EH (cell line): ENCODE data around the gene MYADML2.

Experiments used
- DNase-seq: peaks from one replicate; pipeline ENCODE4 v3.0.0-alpha.2; 2015; ENCODE audit warnings: low read depth

The MYADML2 gene

DNA sequence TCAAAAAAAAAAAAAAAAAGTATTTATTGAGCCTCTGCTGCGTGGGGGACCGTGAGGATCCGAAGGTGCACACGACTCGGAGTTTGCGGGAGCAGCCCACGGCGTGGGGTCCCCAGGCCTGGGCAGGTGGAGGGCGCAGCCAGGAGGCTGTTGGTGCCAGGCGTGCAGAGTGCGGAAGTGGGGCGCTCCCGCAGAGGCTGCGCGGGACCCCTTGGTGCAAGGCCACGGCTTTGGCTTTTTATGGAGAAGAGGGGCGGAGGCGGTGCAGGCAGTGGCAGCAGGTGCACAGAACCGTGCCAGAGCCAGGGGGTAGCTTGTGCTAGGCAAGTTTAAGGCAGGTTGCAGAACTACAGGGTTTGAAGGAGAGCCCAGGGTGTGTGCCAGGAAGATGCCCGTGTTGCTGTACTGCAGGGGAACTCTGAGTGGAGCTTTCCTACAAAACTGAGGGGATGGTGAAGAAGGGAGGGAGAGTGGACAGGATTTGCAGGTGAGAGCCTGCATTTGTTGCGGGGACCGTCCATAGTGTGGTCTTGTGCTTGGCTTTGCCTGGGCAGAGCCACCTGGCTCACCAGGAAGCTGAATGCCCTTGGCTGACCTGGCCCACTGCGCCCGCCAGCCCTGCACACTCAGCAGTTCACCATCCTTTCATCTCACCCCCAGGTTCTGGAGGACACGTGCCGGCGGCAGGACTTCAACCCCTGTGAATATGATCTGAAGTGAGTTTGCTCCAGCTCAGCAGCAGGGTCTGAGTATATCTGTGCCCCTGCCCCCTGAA lies 31.7 kb upstream of the MYADML2 start:
- DNase-seq: no peak

DNA sequence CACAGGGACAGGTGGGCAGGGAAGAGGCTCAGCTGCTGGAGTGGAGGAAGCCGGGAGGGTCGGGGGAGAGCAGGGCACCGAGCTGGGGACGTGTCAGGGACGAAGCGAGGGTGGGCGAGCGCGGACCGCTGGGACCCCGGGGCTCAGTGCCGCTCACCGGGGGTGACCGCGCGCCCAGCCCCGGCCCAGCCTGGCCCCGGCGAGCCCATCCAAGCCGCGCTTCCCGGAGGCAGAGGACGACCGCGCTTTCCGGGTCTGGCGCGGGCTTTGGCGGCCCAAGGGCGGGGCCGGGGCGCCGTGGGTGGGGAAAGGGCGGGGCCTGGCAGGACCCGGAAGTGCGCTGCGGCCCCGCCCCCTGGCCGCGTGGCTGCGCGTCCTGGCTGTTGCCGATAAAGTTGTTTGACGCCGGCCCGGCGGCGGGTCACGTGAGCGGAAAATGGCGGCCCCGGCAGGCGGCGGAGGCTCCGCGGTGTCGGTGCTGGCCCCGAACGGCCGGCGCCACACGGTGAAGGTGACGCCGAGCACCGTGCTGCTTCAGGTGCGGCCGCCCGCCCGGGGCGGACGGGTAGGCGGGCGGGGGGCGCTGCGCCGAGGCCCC lies 30.3 kb upstream of the MYADML2 start, which contains the start of gene ASPSCR1:
ASPSCR1 (plus strand) TSS at position 419 of the 598 bp plus-strand sequence; CDS start at position 437, 18 bp downstream.
- peak; percentile 90 for DNase-seq

DNA sequence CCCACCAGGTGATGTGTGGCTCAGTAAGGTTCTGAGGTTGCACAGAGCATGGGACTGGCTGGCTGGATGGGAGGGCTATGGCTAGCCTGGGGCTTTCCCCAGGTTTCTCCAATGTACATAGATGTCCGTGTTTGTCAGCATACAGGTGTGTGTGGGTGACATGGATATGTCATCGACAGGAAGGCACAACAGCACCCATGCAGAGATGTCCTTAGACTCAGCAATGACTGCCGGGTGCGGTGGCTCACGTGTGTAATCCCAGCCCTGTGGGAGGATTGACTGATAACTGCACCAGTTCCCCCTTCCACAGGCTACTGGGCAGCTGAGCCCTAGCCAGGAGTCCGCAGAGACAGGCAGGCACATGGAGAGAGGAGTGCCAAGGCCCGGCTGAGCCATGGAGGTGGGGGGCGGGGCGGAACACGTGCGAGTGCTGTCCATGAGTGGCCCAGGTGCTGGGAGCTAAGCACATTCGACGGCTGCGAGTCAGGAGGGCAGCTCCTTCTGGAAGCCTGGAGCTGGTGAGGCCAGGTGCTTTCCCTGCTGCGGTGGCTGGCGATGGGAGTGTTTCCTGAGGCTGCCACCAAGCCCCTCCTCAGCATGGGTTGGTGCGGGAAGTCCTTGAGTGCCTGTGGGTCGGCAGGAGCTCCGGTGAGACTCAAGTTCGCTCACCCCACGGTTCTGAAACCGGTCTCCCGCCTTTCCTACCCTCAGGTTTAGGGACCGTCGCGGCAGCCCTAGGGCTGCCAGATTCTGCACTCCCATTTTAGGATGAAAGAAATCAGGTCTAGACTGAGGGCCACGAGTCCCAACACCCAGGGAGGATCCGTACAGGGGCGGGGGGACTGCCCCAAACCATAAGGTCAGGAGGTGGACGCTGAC lies 29.5 kb upstream of the MYADML2 start:
- no peak for DNase-seq

DNA sequence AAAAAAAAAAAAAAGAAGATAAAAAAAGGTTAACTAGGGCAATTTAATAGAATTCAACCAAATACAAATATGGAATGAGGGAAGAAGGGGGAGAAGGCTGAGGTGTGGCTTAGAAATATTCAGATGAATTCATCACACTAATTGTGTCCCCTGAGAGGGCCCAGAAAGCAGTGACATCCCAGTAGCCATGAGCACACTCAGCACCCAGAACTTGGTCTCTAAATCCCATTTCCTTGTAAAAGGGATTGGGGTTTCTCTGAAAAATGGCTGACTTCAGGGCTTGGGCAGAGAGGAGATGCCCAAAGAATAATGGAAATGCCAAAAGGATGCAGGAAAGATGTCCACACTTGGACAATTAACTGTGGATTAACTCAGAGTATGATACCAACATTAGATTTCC lies 26.4 kb upstream of the MYADML2 start:
- DNase-seq: no peak

DNA sequence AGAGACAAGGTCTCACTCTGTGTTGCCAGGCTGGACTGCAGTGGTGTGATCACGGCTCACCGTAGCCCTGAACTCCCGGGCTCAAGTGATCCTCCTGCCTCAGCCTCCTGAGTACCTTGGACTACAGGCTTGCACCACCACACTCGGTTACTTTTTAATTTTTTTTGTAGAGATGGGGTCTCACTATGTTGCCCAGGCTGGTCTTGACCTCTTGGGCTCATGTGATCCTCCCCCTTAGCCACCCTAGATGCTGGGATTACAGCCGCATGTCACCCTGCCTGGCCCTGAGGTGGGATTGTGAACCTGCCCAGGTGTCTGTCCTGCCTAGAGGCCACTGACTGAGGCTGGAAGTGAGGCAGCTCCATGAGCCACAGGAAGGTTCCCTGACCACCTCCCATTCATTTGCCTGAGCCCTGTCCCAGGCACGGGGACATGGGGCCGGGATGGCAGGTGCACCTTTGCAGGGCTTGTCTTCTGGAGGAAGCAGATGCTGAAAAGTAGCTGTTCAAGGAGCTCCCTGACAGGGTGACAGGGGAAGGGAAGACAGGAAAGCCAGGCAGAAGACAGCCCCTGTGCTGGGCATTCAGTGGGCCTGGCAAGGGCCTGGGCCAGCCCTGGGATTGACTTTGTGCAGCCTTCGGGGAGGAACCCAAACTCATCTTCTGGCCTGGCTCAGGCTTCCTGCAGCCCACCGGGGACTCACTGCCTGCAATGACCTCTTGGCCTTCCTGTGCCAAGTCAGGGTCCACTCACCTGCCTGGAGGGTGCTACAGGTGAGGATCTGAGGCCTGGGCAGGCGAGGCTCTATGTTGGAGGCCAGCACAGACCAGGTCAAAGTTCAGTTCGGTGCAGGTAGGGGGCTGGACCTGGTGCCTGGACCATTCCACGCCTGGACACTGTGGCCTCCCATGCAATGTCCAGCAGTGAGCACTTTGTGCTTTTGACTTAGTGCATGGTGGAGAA lies 22.1 kb upstream of the MYADML2 start:
- no peak for DNase-seq

DNA sequence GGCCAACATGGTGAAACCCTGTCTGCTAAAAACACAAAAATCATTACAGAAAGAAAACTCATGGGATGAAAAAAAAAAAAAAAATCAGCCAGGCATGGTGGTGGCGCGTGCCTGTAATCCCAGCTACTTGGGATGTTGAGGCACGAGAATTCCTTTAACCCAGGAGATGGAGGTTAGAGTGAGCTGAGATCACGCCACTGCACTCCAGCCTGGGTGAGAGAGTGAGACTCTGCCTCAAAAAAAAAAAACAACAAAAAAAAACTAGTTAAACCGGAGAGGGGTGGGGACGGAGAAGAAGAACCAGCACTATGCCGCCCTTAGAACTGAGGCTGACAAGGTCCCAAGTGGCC lies 21.3 kb upstream of the MYADML2 start:
- DNase-seq: no peak

DNA sequence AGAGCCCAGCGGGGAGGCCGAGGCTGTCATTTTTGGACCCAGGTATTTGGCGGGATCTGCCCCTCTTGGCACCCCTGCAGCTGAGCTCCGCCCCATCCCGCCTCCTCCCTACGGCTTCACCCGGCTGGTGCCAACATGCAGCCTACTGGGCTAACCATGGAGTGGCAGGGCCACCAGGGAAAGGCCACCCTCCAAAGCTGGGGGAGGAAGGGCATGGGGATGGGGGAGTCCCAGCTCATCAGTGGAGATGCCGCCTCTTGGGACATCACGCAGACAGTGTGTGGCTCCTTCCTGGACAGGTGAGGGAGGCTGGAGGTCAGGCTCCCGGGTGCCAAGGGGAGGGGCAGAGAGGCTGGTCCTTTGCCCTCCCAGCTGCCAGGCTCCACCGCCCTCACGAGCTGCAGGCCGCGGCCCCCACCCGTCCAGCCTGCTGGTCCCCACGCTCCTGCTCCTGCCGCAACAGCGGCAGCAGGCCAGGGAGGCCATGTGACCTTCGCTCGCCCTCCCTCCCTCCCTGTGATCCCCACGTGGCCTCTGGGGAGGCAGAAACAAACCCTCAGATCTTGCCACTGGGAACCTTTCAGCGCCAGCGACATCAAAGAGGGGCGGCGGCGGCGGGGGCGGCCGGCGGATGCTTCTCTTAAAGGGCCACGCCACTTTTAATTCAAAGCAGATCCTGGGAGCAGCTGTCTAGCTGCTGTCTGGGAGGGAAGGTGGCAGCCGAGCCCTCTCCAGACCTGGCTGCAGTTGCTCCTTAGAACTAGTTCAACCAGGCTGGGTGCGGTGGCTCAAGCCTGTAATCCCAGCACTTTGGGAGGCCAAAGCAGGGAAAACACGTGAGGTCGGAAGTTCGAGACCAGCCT lies 20.7 kb upstream of the MYADML2 start:
- peak; percentile 65 for DNase-seq

DNA sequence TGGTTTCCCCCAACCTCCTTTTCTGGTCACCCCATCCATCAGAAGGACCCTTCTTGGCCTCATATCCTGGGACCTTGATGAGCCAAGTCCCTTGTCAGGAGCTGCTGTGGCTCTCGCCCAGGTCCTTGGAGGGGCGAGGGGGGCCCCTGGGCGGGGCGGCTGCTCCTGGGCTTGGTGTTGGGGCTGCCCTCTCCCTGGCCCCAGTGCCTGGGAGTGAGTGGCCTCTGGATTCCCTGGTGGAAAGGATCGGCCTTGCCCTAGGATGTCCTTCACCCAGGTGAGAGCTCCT lies 20.2 kb upstream of the MYADML2 start:
- no peak for DNase-seq

DNA sequence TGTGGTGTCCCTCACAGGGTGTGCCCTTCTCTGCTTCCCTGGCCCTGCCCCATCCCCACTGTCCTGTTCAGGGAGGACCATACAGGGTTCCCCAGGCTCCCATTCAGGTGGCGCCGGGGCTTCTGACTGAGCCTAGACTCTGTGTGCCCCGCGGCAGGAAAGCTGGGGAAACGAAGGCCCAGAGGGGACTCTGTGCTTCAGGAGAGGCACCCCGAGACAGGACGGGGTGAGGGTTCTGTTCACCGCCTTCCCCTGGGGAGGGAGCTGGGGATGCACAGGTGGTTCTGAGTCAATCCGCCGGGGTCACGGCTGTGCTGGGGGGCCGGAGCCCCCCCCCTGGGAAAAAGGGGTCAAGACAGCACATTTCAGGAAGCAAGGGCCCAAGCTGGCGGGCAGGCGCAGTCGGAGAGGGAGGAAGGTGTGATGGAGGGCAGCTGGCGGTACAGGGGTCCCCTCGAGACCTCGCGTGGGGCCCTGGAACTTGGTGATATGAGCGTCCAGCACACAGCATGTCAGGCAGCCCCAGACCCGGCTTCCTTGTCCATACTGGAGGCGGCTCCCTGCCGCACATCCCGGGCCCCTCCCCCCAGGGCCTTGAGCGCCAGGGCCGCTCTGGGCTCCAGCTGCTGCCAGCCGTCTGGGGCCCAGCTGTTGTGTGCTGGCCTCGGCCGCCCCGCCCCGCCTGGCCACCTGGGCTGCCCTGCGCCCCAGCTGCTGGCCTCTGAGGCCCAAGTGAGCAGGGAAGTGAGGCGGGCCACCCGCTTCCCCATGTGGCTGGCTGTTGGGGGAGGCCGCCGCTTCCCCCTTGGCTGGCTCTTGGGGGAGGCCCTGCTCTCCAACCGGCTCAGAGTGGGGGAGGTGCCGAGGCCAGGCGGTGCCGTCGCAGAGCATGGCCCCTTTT lies 19.6 kb upstream of the MYADML2 start:
- no peak for DNase-seq

DNA sequence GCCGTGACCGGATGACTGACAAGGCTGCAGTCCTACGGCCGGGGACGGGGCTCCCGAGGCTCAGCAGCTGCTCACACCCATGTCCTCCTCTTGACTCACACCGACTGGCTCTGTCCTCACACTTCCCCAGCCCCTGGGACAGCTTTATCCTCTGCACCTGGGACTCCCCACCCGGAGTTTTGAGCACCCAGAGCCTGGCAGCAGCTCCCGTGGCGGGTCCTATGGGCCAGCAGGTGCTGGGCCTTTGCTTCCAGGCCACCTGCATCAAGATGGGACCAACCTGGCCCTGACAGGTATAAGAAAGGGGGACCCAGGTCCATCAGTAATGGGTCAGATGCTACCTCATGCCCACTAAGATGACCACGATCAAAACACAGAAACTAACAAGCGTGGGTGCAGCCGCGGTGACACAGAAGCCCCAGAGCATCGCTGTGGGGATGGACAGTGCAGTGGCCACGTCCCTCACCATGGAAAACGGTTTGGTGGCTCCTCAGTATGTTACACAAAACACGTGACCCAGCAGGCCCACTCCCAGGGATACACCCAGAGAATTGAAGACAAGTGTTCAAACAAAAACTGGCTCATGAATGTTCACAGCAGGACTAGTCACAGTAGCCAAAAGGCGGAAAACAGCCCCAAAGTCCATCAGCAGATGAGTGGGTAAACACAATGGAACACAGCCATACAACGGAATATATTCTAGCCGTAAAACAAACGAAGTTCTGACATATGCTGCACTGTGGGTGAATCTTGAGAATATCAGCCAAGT lies 17.2 kb upstream of the MYADML2 start:
- DNase-seq: no peak

DNA sequence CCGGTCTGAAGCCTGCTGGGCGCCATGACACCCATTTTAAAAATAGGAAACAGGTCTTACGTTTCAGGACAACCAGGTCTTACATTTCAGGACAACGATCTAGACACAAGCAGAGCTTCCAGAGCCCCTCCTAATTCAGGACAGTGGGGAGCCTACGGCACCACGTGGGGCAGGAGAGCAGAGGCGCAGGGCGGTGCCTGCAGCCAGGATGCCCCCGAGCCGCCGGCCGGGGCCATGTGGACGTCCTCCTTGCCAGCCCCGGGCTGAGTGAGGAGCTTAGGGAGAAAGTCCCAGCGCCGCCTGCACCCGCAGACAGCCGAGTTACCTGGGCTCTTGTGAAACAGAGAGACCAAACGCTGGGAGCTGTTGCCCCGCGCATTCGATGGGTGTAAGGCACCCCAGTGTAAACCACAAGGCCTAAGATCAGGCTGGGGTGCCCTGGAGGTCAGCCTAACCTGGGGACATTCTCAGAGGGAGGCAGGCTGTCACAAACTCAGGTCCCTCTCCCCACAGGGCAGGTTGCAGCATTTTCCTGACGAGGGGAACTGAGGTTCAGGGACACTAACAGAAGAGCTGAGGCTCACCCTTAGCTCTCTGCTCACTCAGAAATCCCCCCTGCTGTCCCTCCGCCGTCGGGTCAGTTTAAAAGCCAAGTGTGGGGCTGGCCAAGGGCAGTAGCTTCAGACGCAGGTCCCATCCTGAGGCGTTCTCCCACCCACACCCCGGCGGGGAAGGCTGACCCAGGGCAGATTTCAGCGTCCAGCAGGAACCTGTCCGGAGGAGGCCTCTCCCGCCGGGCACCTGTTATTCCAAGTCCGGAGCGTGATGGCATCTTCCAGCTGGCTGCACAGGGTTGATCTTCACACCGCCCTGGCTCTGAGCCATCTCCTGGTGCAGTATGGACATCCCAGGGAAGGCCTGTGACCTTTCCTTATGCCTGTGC lies 15.7 kb upstream of the MYADML2 start:
- no peak for DNase-seq

DNA sequence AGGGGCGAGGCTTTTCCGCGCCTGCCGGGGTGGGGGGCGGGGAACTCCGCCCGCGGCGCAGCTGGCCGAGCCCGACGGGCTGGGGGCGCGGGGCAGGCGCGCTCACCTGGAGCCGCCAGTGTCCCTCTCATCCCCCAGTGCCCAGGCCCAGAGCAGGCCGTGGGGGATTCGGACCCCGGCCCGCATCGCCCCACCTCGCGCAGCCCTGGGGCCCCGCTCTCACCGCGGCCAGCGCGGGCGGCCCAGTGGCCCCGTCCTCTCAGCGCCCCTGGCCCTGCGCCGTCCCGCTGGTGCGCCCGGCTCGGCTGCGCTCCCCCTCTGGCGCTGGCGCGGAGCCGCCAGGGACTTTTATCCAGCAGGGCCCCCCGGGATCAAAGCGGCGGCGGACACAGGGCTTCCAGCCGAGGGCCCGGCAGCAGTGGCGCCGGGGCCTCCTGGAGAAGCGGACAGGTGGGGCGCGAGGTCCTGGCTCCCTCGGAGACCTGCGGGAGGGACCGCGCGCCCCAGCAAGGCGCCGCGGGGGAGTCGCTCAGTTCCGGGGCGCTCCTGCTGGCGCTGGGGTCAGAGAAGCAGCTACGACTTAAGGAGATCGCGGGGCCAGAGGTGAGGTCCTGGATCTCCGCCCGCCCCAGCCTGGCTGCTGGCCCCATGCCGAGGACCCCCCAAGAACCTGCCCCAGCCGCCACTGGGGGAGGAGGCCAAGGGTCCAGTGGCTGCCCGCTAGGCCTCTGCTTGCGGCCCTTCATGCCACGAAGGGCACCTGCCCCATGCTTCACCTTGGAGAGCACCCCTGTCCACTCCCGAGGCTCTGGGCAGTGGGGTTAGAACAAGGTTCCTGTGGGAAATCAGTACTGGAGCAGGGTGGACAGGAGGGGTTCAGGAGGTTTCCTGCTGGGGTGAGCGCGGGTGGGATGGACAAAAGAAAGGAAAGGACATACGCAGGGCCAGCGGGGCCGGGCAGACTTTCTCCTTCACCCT lies 14.8 kb upstream of the MYADML2 start:
- DNase-seq: no peak

DNA sequence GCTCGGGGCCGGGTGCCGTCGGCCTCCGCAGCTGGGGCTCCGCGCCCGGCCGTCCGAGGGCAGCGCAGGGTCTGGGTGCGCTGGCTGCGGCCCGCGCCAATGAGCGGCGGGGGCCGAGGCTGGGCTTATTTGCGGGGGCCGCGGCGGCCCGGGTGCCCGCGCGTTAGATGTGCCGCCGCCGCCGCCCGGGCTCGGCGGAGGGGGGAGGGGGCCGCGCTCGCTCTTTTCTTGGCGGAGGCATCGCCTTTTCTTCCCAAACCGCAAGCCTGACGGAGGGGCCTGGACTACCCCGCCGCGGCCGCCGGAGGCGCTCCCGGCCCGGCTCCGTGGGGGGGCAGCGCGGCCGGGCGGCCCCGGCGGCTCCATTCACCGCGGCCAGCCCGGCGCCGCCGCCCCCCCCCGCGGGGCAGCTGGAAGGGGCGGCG lies 14.1 kb upstream of the MYADML2 start, which contains the start of gene NOTUM:
NOTUM (minus strand) TSS at position 101 of the 425 bp plus-strand sequence. CDS start 278 bp downstream, outside the sequence.
- peak; percentile 43 for DNase-seq

DNA sequence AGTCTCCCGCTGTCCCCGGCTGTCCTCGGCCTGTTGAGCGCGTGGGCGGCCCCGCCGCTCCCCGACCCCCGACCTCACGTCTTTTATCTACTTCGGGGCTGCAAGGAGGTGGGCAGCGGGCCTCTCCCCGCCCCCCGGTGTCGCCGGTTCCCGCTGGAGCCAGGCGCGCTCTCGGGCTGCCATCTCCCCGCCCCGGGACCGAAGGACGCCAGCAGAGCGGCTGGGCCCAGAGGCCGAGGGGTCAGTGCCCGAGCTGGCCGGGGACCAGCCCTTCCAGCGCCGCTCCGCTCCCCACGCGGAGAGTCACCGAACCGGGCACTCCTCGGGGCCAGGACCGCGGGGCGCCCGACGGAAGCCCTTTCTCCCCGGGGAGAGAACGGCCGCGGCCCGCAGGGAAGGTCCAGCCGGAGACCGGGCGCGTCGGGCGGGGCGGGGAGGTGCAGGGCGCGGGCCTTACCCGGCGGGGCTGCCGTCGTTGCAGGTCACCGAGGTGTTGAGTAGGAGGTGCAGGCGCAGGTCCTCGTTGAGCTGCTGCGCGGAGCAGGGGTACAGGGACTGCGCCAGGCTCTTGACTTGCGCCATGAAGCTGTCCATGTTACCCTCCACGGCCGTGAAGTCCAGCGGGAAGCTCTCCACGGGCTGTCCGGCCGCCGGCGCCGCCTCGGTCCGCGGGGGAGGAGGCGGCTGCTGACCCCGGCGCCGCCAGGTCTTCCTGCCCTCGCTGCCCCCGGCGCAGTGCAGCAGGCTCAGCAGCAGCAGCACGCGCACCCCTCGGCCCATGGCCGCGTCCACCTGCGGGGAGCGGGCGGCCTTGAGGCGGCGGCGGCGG lies 13.3 kb upstream of the MYADML2 start:
- DNase-seq: no peak

DNA sequence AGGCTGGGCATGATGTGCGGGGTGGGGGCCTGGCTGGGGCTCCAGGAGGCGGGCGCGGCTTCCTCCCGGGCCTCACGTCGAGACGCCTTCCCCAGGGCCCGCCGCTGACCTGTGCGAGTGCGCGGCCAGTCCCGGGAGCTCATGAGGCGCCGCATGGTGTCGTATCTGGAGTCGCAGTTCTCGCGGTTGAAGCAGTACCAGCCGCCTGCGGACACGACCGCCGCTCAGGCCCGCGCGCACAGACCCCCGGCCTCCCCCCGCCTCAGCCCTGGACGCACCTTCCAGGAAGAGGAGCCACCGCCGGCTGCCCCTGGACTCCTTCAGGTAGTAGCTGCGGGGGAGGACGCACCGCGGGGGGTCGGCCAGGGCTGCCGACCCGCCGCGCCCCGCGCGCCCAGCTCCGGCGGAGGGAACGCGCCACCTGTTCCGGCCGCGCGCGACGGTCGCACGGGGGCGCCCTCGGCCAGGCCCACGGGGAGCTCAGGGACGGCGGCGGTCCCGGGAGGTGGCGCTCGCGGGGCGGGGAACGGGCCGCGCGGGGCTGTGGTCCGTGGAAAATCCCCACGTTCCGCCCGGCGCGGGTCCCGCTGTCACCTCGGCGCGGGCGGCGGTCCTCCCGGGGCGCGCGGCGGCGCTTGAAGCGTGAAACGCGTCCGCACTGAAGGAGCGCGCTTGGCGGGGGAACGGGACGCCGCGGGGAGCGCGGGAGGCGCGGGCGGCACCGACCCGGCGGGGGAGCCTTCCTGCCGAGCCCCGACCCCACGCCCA lies 12.5 kb upstream of the MYADML2 start:
- peak; percentile 48 for DNase-seq
